Measurements from ENCODE around the gene SASS6. TPM values are rescaled to one million over a fixed set of nuclear protein-coding genes. Genes with fewer than 3 reads are reported as not detected.

SASS6 gene
- total and polyA plus RNA-seq, 9 of the 15 experiments (the other 6 are each of a cell fraction or from before 2014, with no cell fraction given): 11.6 to 34.1 (median 18.0) TPM

GRCh38 chr1:100130552-100131077 lies 2.1 kb downstream of the SASS6 start (continued):
- TF ChIP-seq ZBTB43 (CRISPR knock-in tag; IDR thresholded peaks at IDR 0.05) (no peak), RFX1 (IDR thresholded peaks at IDR 0.05) (no peak), THRA (IDR thresholded peaks at IDR 0.05) (no peak), E2F1 (CRISPR knock-in tag; IDR thresholded peaks at IDR 0.05) (no peak), CXXC5 (CRISPR knock-in tag; IDR thresholded peaks at IDR 0.05) (peak; percentile 17; the same call in 1 of the 2 replicates), TAF7 (tag; IDR thresholded peaks at IDR 0.05) (no peak), GABPA (tag; conservative IDR thresholded peaks at IDR 0.05; ENCODE audit: low read depth) (0 out of 2 replicates have a peak, but pooled peaks have one; percentile 16), MAX (CRISPR knock-in tag; IDR thresholded peaks at IDR 0.05) (no peak), HOXB6 (CRISPR knock-in tag; IDR thresholded peaks at IDR 0.05; ENCODE audit: borderline replicate concordance) (no peak), ZHX1 (conservative IDR thresholded peaks at IDR 0.05; ENCODE audit: low read length) (no peak), CREBBP (IDR thresholded peaks at IDR 0.05; ENCODE audit: low read depth, low read length) (no peak), ZNF639 (CRISPR knock-in tag; conservative IDR thresholded peaks at IDR 0.05 in 1 of 2, IDR thresholded peaks at IDR 0.05 in 1 of 2) (peak in 1 of 2 experiments; percentile 67; a peak in 2 of 4 replicates), SUPT5H (IDR thresholded peaks at IDR 0.05) (no peak), RCOR1 (IDR thresholded peaks at IDR 0.05; ENCODE audit: borderline replicate concordance in 1 of 2, low read depth in 2 of 2, low read length in 2 of 2) (peak in 1 of 2 experiments; percentile 50; a peak in 1 of 4 replicates), ZNF696 (CRISPR knock-in tag; conservative IDR thresholded peaks at IDR 0.05) (no peak), EP400 (IDR thresholded peaks at IDR 0.05) (peak; percentile 64), NRF1 (conservative IDR thresholded peaks at IDR 0.05 in 1 of 2, IDR thresholded peaks at IDR 0.05 in 1 of 2) (no peak), PKNOX1 (IDR thresholded peaks at IDR 0.05) (peak; percentile 71)

Data from K562 (cell line).